Stimulated activated CD8-positive, alpha-beta memory T cell treated with anti-CD3 and anti-CD28 coated beads, Interleukin-2, amount 100 ng/mL, for 48 hours (primary cell): ENCODE measurements around the gene ARHGAP35.
"Not testable (repeated sequence)": the region's sequence is repeated elsewhere in the genome, so short reads cannot be mapped to it uniquely, and the experiment has no call there.

Source experiments
- DNase-seq, 2 donors: peaks; one replicate each; pipeline ENCODE4 v3.0.0-alpha.2; 2020; ENCODE audit warnings: low read depth in 2 of 2

Gene ARHGAP35

DNA sequence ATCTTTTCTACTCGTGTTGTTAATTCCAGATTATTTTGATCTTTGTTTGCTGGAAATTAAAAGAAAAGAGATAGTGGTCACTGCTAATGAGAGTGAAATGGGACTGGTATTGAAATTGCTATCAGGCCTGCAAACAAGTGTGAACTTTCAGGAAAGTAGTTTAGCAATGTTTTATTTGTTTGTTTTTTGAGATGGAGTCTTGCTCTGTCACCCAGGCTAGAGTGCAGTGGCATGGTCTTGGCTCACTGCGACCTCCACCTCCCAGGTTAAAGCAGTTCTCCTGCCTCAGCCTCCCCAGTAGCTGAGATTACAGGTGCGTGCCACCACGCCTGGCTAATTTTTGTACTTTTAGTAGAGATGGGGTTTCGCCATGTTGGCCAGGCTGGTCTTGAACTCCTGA lies 10.4 kb downstream of the ARHGAP35 start:
- not testable (repeated sequence) for DNase-seq

GRCh38 chr19:46872967-46873366 lies 12.2 kb downstream of the ARHGAP35 start:
- DNase-seq, result no peak

- DNase-seq, result no peak
Observed at GRCh38 chr19:46875234-46875633, 14.4 kb downstream of the ARHGAP35 start.

GRCh38 chr19:46875657-46876056 lies 14.9 kb downstream of the ARHGAP35 start:
- DNase-seq, result no peak

- no peak for DNase-seq
Observed at GRCh38 chr19:46878613-46879375, 18.0 kb downstream of the ARHGAP35 start.

DNA sequence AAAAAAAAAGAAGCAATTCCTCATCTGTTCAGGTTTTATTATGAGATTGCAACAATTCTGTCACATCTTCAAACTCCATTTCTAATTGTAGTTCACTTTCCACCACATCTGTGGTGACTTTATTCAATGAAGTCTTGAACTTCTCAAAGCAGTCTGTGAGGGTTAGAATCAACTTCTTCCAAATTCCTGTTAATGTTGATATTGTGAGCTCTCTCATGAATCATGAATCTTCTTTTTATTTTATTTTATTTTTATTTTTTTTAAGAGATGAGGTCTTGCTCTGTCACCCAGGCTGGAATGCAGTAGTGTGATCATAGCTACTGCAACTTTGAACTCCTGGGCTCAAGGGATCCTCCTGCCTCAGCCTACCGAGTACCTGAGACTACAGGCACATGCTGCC lies 19.6 kb downstream of the ARHGAP35 start:
- DNase-seq, result no peak

- no peak for DNase-seq
Observed at GRCh38 chr19:46881092-46881491, 20.3 kb downstream of the ARHGAP35 start.

- DNase-seq, result no peak
Observed at GRCh38 chr19:46882034-46882433, 21.2 kb downstream of the ARHGAP35 start.

DNA sequence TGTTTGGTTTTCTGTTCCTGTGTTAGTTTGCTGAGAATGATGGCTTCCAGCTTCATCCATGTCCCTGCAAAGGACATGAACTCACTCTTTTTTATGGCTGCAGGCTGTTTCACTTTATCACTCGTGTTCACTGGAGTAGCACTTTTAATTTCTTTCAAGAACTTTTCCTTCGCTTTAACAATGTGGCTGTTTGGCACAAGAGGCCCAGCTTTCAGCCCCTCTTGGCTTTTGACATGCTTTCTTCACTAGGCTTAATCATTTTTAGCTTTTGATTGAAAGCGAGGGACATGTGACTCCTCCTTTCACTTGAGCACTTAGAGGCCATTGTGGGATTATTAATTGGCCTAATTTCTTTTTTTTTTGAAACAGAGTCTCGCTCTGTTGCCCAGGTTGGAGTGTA lies 22.0 kb downstream of the ARHGAP35 start:
- DNase-seq, result not testable (repeated sequence)

DNA sequence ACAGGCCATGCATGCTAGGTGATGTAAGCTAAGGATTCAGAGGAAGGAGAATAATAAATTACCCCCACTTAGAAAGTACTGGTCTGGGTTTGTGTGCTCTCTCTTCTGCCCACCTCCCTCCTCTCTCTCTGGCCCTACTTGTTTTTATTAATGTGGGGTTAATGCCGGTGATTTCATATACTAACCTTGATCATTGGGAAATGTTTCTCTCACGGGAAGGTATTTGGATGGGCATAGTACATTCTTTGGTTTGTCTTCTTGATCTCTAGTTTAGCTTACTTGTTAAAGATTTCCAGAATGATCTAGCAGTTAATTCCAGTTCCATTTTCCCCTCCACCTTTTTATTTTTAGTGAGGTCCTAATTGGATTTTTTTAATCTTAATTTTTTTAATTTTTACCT lies 24.6 kb downstream of the ARHGAP35 start:
- DNase-seq, result no peak

- no peak for DNase-seq
Observed at GRCh38 chr19:46886546-46887239, 25.9 kb downstream of the ARHGAP35 start.

GRCh38 chr19:46887240-46887782 lies 26.5 kb downstream of the ARHGAP35 start:
- no peak for DNase-seq

- no peak for DNase-seq
Observed at GRCh38 chr19:46890423-46891170, 29.8 kb downstream of the ARHGAP35 start.

GRCh38 chr19:46892252-46893179 lies 31.7 kb downstream of the ARHGAP35 start:
- DNase-seq, result no peak

GRCh38 chr19:46896076-46896794 lies 35.4 kb downstream of the ARHGAP35 start:
- no peak for DNase-seq

DNA sequence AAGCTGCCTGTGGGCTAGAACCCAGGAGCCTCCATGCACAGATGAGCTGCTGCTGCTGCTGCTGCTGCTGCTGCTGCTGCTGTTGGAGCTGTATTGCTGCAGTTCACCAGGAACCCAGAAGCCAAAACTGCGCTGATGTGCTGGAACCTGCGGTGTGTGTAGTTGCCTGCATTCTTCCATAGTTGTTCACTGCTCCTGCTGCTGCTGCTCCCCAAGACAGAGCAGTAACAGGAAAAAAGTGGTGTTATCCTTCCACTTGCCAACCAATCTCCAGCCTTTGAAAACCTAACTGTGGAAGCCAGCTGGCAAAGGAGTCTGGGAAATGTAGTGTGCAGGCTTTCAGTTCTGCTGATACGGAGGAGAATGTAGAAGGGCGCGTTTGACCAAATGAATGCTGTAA lies 37.9 kb downstream of the ARHGAP35 start:
- no peak for DNase-seq

- DNase-seq, result no peak
Observed at GRCh38 chr19:46900341-46900740, 39.5 kb downstream of the ARHGAP35 start.

DNA sequence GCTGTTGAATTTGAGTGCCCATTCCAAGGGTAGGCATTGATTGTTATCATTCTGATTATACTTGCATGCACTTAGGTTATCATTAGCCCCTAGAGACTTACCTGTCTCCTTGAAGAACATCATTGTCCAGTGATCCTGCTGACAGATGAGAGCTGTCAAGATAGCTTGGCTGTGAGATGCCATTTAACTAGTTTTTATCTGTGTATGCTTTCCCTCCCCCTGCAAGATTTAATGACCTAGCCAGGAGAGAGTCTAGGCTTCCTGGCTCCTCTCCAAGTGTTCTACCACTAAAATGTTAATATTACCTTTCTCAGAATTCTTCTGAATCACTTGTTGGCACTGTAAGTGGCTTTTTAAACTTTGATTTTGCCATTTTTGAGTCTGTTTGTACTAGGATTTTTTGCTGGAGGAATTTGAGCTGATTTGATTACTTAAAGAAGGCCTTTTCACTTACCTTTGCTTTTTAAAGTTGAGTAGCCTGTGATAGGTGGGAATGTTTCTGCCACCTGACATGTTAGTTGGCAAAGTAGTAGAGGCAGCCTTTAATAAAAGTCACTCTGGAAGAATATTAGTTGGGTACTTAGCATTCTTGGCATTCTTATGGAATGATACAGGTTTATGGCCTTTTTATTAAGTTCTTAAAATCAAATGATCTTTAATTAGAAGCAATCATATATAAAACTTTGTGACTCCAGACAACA lies 41.1 kb downstream of the ARHGAP35 start:
- DNase-seq, result no peak

GRCh38 chr19:46902402-46902766 lies 41.6 kb downstream of the ARHGAP35 start:
- no peak for DNase-seq

GRCh38 chr19:46903458-46903857 lies 42.7 kb downstream of the ARHGAP35 start:
- no peak for DNase-seq
